Muscle layer of colon (tissue), 2 donors: ENCODE data around the gene GALNT16.

ENCODE experiments used
- H3K27ac ChIP-seq: one replicate; pipeline ENCODE4 v1.7.0; 2013; ENCODE audit warnings: low read depth, mild to moderate bottlenecking, low read length, moderate library complexity
- H3K27me3 ChIP-seq, 2 donors: one replicate each; pipeline ENCODE4 v1.7.0; 2013; ENCODE audit warnings: low read length in 2 of 2, mild to moderate bottlenecking in 2 of 2; ENCODE audit not compliant: insufficient read depth in 2 of 2, control insufficient read depth in 1 of 2
- H3K36me3 ChIP-seq: one replicate; pipeline ENCODE4 v1.7.0; 2013; ENCODE audit warnings: mild to moderate bottlenecking, low read length; ENCODE audit not compliant: insufficient read depth
- H3K4me1 ChIP-seq: one replicate; pipeline ENCODE4 v1.7.0; 2013; ENCODE audit warnings: mild to moderate bottlenecking, low read length; ENCODE audit not compliant: insufficient read depth
- H3K4me3 ChIP-seq, 2 donors: one replicate each; pipeline ENCODE4 v1.7.0; 2013; ENCODE audit warnings: low read length in 2 of 2, low read depth in 1 of 2, mild to moderate bottlenecking in 1 of 2, moderate library complexity in 1 of 2
- H3K9ac ChIP-seq: one replicate; pipeline ENCODE4 v1.7.0; 2013; ENCODE audit warnings: low read length
- H3K9me3 ChIP-seq: one replicate; pipeline ENCODE4 v1.7.0; 2013; ENCODE audit warnings: mild to moderate bottlenecking, low read length
- donor health status: abdominal sarcoma.
- donor health status: Adenocarcinoma of cecum.

Gene GALNT16

DNA sequence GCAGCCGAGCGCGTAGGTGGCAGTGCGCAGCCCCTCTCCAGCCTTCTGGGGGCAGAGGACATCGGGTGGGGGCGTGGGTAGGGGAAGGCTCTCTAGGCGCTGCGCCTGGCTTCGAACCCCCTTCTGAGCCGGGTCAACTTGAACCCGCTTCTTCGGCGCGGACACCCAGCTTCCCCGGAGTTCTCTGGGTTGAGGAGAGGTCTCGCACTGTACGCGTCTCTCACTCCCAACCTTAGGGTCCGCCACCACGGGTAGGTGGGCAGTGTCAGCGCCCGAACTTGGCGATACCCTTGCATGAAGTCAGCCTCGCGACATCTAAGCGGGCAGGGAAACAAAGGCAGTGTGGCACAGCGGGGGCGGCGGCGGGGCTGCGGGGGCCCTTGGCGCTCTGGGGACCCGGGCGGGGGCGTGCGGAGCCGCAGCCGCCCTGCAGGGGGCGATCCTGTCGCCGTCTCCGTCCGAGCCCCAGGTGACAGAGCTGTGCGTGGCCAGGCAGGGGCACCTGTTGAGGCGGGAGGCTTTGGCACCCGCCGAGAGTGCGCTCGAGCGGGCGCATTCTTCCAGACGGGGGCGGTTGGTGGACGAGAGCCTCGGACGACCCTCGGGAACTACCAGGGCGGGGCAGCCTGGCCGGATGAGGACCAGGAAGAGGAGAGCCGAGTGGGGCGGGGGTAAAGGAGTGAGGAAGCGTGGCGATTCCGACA, 1.1 kb downstream of the GALNT16 start:
- Histone ChIP-seq H3K9me3 (peaks cover 3% of the 10 kb centered on the region), H3K4me3 (peak overlapping the region; percentile 41 to 52), H3K27ac (no peak overlapping the region), H3K9ac (no peak overlapping the region), H3K4me1 (peaks cover 6% of the 10 kb centered on the region), H3K27me3 (peaks cover 20 to 23% of the 10 kb centered on the region in 2 donors), H3K36me3 (no peaks in the 10 kb centered on the region)

DNA sequence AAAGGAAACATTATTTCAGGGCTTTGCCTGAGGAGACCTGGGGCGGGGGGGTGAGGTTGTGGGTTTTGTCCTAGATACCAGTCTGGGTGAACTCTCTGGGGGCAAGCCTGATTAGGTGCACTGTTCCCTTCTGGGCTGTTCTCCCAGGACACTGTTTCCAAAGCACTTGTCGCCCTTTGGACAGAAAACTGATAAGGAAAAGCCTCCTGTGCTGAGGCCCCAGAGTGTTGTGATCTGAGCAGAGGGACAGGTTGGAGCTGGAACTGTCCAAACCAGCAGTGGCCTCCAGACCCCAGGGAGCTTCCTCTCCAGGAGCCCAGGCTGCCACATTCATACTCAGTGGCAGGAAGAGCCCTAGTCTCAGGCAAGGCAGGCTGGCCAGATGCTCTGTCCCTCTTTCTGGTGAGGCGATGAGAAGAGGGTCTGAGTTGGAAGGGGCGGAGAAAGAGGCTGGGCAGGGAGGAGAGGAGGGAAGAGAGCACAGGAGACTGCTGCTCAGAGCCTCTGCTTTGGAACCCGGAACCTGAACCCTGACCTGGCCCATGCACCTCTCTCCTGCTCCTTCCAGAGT, 1.9 kb downstream of the GALNT16 start:
- Histone ChIP-seq H3K4me3 (peak overlapping the region; percentile 41 to 52), H3K27ac (no peak overlapping the region), H3K36me3 (no peaks in the 10 kb centered on the region), H3K27me3 (peaks cover 20 to 23% of the 10 kb centered on the region in 2 donors), H3K4me1 (peaks cover 6% of the 10 kb centered on the region), H3K9ac (no peak overlapping the region), H3K9me3 (peaks cover 3% of the 10 kb centered on the region)

DNA sequence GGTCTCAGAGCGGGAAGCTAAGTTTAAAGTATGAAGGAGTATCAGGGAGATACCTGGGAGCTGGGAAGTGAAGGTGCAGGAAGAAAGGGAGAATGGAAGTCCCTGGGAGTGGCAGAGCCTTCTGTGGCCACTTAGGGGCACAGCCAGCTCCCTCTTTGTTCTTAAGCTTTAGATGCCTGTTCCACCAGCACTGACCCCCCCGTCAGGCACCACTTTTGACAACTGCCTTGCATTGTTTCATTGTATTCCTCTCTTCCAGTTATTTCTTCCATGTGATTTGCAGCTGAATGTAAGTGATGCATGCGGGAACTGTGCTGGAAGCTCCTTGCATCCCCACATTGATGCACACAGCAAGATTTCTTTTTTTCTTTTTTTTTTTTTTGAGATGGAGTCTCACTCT, 2.6 kb downstream of the GALNT16 start:
- Histone ChIP-seq H3K4me1 (peaks cover 6% of the 10 kb centered on the region), H3K9ac (no peak overlapping the region), H3K27me3 (peaks cover 20 to 23% of the 10 kb centered on the region in 2 donors), H3K4me3 (no peak overlapping the region), H3K9me3 (peaks cover 3% of the 10 kb centered on the region), H3K27ac (no peak overlapping the region), H3K36me3 (no peaks in the 10 kb centered on the region)

DNA sequence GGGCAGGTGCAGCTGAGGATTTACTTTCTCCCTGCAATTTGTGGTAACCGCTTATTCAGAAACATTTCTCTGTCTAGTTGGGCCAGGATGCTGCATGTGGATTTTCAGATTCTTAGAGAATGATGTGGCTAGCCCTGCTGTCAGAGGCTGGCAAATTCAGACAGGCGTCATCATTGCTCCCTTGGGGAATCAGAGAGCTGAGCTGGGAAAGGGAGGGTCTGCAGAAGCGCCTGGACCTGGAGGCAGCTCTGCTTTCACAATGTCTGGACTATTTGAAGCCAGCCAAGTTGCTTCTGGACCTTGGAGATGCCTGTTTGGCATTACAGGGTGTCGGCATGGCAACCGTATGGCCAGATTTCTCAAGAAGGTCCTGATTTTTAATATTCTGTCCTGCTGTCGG, 3.4 kb downstream of the GALNT16 start:
- peaks cover 6% of the 10 kb centered on the region for H3K4me1 ChIP-seq
- peaks cover 15 to 20% of the 10 kb centered on the region in 2 donors for H3K27me3 ChIP-seq
- H3K27ac ChIP-seq: no peak overlapping the region
- peaks cover 3% of the 10 kb centered on the region for H3K9me3 ChIP-seq
- no peaks in the 10 kb centered on the region for H3K36me3 ChIP-seq
- H3K4me3 ChIP-seq: no peak overlapping the region
- no peak overlapping the region for H3K9ac ChIP-seq

DNA sequence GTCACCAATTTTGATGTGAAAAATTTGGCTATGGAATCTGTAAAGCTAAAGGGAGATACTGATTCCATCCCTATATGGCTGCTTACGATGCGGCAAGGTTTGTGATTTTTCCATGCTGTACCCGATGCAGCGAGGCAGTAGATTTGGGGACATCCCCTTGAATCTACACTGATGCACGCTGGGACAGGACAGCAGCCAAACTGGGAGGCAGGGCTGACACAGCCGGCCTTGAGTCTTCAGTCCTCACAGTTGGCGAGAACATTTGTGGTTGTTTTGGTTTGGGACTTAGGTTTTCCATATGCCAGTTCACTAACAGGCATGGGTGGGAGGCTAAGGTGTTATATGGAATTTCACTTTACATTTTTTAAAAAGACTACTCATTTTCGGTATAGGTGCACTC, 3.8 kb downstream of the GALNT16 start:
- Histone ChIP-seq H3K4me3 (no peak overlapping the region), H3K27me3 (peaks cover 12 to 20% of the 10 kb centered on the region in 2 donors), H3K27ac (no peak overlapping the region), H3K9me3 (peaks cover 3% of the 10 kb centered on the region), H3K36me3 (no peaks in the 10 kb centered on the region), H3K4me1 (peaks cover 6% of the 10 kb centered on the region), H3K9ac (no peak overlapping the region)

DNA sequence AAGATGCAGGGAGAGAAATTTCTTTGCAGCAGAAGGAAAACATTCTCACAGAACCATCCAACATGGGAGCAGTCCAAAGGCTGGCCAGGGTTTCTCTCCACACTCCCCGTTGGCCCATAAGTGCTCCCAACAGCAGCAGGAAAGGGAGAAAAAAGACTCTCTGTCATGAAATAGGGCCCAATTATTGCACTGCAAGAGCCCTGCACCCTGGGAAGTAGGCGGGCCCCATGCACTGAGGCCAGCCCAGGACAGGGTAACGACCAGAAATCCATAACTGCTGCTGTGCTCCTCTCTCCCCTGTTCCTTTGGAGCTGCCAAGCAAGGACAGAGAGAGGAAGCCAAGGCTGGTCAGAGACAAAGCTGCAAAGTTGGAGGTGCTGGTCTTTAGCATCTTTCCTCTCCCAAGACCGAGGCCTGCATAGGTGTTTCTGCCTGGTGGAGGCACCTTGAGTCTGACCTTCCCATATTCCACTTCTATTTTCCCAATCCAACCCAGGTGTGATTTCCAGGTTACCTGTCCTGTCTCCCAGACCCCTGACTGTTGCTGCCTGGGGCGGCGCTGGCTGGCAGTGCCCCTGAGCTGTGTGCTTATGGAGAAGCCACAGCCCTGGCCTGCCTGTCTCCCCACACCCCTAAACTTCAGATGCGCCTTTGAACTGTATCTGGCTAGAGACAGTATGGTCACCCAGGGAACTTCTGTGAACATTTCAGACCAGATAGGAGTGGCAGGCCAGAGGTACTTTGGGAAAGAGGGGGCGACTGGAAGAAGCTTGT, 6.8 kb downstream of the GALNT16 start:
- Histone ChIP-seq H3K4me1 (no peaks in the 10 kb centered on the region), H3K36me3 (no peaks in the 10 kb centered on the region), H3K4me3 (no peak overlapping the region), H3K9ac (no peak overlapping the region), H3K27me3 (peaks cover 0 to 3% of the 10 kb centered on the region in 2 donors), H3K27ac (no peak overlapping the region), H3K9me3 (peaks cover 3% of the 10 kb centered on the region)

DNA sequence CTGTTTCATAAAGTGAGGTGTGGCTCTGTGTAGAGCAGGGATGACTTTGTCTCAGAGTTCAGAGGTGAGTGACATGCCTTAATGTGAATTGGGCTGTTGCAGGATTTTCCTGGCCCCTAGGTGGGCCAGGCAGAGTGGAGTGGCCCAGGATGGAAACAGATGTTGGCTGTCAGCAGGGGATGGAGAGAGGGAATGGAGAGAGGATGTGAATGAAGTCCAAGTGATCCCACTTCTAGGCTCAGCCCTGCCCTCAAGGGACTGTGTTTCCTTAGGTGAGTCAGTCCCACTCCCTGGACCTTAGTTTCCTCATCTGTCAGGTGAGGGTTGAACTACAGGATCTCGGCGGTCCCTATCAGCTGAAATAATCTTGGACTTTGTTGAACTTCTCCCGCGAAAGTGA, 7.5 kb downstream of the GALNT16 start:
- Histone ChIP-seq H3K27ac (no peak overlapping the region), H3K9ac (no peak overlapping the region), H3K4me1 (no peaks in the 10 kb centered on the region), H3K9me3 (no peaks in the 10 kb centered on the region), H3K4me3 (no peak overlapping the region), H3K27me3 (no peaks in the 10 kb centered on the region), H3K36me3 (no peaks in the 10 kb centered on the region)

DNA sequence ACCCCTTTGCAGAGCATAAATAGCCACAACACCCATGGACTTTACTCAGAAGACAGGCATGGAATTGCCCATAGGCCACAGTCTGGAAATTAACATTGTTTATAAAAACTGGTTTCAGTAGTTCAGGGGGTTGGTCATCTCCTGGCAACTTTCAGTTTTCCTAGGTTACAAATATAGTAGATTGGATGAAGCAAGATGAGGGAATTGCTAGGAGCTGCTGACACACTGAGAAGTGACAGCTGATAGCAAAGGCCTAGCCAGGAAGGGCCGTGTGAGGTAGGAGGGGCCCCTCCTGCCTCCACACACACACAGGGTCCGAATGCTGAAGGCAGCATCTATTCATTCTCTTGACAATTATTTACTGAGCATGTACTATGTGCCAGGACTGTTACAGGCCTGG, 8.3 kb downstream of the GALNT16 start:
- no peaks in the 10 kb centered on the region for H3K4me1 ChIP-seq

DNA sequence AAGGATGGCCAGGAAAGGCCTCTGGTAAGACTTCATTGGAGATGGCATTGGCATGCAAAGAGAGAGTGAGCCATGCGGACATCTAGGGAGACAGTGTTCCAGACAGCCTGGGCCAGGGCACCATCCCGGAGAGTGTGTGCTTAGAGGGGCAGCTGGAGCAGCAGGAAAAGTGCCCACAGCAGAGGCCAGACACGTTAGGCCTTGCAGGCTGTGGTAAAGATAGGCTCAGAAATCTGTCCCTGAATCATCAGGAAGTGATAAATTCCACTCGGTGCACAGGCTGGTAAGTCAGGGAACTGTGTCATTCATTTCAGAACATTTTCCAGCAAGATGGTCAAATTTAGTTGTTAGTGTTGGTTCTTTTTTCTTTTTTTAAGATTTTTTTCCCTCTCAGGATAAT, 8.8 kb downstream of the GALNT16 start:
- H3K27ac ChIP-seq: no peak overlapping the region
- no peaks in the 10 kb centered on the region for H3K9me3 ChIP-seq
- no peak overlapping the region for H3K9ac ChIP-seq
- no peaks in the 10 kb centered on the region for H3K4me1 ChIP-seq
- H3K36me3 ChIP-seq: no peaks in the 10 kb centered on the region
- H3K4me3 ChIP-seq: no peak overlapping the region
- no peaks in the 10 kb centered on the region for H3K27me3 ChIP-seq

More for the DNA sequence above, 8.3 kb downstream of the GALNT16 start:
- Histone ChIP-seq H3K9me3 (no peaks in the 10 kb centered on the region), H3K27ac (no peak overlapping the region), H3K9ac (no peak overlapping the region), H3K36me3 (no peaks in the 10 kb centered on the region), H3K4me3 (no peak overlapping the region), H3K27me3 (no peaks in the 10 kb centered on the region)

DNA sequence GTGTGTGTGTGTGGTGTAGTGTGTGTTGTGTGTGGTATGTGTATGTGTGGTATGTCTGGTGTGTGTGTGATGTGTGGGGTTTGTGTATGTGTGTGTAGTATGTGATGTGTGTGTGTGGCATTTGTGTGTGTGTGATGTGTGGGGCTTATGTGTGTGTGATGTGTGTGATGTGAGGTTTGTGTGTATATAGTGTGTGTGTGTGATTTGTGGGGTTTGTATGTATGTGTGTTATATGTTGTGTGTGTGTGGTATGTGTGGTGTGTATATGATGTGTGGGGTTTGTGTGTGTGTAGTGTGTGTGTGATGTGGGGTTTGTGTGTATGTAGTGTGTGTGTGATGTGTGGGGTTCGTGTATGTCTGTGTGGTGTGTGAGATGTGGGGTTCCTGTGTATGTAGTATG, 9.4 kb downstream of the GALNT16 start:
- no peaks in the 10 kb centered on the region for H3K36me3 ChIP-seq
- H3K4me1 ChIP-seq: no peaks in the 10 kb centered on the region
- no peaks in the 10 kb centered on the region for H3K9me3 ChIP-seq
- H3K27me3 ChIP-seq: no peaks in the 10 kb centered on the region
- no peak overlapping the region for H3K4me3 ChIP-seq
- no peak overlapping the region for H3K27ac ChIP-seq
- no peak overlapping the region for H3K9ac ChIP-seq

DNA sequence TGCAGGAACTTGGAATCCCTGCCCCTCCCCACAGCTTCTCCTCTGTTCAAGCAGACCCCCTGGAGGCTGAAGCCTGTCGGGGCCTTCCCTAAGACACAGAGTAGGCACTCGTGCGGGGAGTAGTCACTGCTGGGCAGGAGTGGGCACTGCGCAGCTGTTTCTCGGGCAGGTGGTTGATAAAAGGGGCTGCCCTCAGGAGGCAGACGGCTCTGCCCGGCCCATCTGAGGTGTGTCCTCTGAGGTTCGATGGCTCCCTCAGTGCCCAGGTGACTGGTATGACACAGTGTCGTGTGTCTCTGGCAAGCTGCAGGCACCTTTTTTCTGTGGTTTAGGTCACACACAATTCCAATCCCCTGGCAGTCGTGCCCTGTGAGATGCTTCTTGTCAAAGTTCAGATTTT, 10.1 kb downstream of the GALNT16 start:
- no peak overlapping the region for H3K4me3 ChIP-seq

More for the DNA sequence above, 10.1 kb downstream of the GALNT16 start:
- H3K27me3 ChIP-seq: no peaks in the 10 kb centered on the region
- H3K4me1 ChIP-seq: no peaks in the 10 kb centered on the region
- no peak overlapping the region for H3K9ac ChIP-seq
- H3K9me3 ChIP-seq: no peaks in the 10 kb centered on the region
- no peak overlapping the region for H3K27ac ChIP-seq
- no peaks in the 10 kb centered on the region for H3K36me3 ChIP-seq
